Type B pancreatic cell (in vitro differentiated cells): Measurements from ENCODE around the gene ZNF462. TPM values are rescaled to one million over a fixed set of nuclear protein-coding genes. Genes with fewer than 3 reads are reported as not detected.
"Not testable (repeated sequence)": the region's sequence is repeated elsewhere in the genome, so short reads cannot be mapped to it uniquely, and the experiment has no call there.

ENCODE experiments used
- DNase-seq: peaks from one replicate; pipeline ENCODE4 v3.0.0; 2021; ENCODE audit warnings: mixed read lengths; ENCODE audit not compliant: unreplicated experiment; ENCODE audit errors: extremely low spot score
- H3K27ac Mint-ChIP-seq: 2 replicates; pipeline ENCODE4 v1.8.0; 2021; ENCODE audit warnings: mild to moderate bottlenecking, mixed read lengths
- H3K27me3 Mint-ChIP-seq: 2 replicates; pipeline ENCODE4 v1.8.0; 2021; ENCODE audit warnings: mixed read lengths
- H3K36me3 Mint-ChIP-seq: 2 replicates; pipeline ENCODE4 v1.8.0; 2021; ENCODE audit warnings: mixed read lengths
- H3K4me1 Mint-ChIP-seq: one replicate; pipeline ENCODE4 v1.8.0; 2021; ENCODE audit warnings: mixed read lengths; ENCODE audit not compliant: unreplicated experiment
- H3K4me3 Mint-ChIP-seq: 2 replicates; pipeline ENCODE4 v1.8.0; 2021; ENCODE audit warnings: mild to moderate bottlenecking, mixed read lengths
- H3K9me3 Mint-ChIP-seq: 2 replicates; pipeline ENCODE4 v1.8.0; 2021; ENCODE audit warnings: mixed read lengths
- CTCF ChIP-seq: fragments of 200-600 bp; sonication (generic); conservative IDR thresholded peaks from 2 replicates; pipeline ENCODE4 v1.5.0; 2021; ENCODE audit warnings: antibody characterized with exemption, mild to moderate bottlenecking
- total RNA-seq: library from RNA; stranded (reverse); gene quantifications from 2 replicates; pipeline ENCODE4 v1.2.1, GENCODE V29; 2021; ENCODE audit warnings: low replicate concordance

ZNF462 gene
- total RNA-seq, 1 donor from 2014 or later: 124 TPM

DNA sequence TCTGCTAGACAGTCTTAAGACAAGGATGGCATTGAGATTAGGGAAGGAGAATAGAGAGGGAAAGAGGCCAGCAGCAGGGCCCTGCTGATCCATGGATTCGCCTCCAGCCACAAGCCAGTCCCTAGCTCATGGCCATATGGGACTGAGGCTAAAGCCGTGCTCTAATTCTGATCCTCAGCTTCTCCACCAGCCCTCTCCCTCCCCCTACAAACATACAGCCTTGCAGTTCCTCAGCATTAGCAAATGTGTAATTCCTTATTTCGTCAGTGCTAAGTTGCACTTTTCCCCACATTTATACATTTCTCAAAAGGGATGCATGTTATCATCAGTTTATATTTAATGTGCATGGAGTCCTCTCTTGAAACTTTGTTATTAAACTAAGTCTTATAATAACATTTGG is 34.8 kb downstream of the ZNF462 start:
- TF ChIP-seq CTCF: no peak
- no peak for DNase-seq
- Mint-ChIP-seq H3K4me3 (no peak overlapping the region), H3K9me3 (peaks cover 7% of the 10 kb centered on the region), H3K27me3 (no peaks in the 10 kb centered on the region), H3K4me1 (peaks cover 13% of the 10 kb centered on the region), H3K36me3 (peaks cover 71% of the 10 kb centered on the region), H3K27ac (no peak overlapping the region)

- not testable (repeated sequence) for H3K4me1 Mint-ChIP-seq, DNase-seq, H3K27ac Mint-ChIP-seq, H3K4me3 Mint-ChIP-seq, H3K27me3 Mint-ChIP-seq
- H3K36me3 Mint-ChIP-seq: peaks cover 74% of the 10 kb centered on the region
- peaks cover 21% of the 10 kb centered on the region for H3K9me3 Mint-ChIP-seq
Measured at GRCh38 chr9:106900523-106900922, 37.6 kb downstream of the ZNF462 start.

DNA sequence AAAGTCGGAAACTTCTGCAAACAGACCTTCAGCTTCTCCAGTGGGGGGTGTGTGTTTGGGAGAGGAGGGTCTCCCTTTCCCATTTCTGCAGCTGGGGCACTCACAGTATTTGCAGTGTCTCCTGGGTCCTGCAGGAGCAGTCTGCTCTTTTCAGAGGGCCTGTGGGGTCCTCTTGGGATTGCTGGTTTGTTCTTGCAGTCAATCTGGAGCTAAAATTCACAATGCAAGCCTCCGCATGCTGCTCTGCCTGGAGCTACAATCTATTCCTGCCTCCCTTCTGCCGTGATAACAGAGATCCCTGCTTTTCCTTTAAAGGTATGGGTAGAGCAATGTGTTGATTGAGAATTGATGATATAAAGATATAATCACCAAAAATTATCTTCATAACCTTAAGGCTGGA is 43.2 kb downstream of the ZNF462 start:
- Mint-ChIP-seq H3K4me3 (peak overlapping the region; percentile 8), H3K36me3 (peaks cover 58% of the 10 kb centered on the region), H3K4me1 (no peaks in the 10 kb centered on the region), H3K27me3 (no peaks in the 10 kb centered on the region), H3K27ac (peak overlapping the region; percentile 55), H3K9me3 (peaks cover 15% of the 10 kb centered on the region)
- TF ChIP-seq CTCF: no peak
- no peak for DNase-seq

DNA sequence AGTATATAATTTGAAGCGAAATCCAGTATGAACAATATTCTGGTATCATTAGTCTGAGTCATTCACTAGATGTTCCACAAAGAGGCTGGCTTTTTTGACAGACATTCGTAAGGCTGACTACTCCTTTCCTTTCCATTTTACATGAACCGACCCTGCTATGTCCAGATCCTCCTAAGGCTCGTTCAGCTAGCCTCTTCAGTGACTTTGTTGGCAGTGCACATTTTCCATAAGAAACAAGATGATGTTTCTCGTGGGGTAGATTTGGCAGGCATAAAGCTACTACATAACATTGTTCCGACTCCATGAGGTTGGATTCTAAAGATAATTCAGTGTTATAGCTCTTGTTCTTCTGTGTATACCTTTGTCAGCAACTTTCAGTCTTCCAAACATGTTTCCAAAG is 49.0 kb downstream of the ZNF462 start:
- H3K4me1 Mint-ChIP-seq: peaks cover 25% of the 10 kb centered on the region
- H3K27ac Mint-ChIP-seq: no peak overlapping the region
- peaks cover 42% of the 10 kb centered on the region for H3K36me3 Mint-ChIP-seq
- no peaks in the 10 kb centered on the region for H3K27me3 Mint-ChIP-seq
- TF ChIP-seq CTCF: no peak
- H3K4me3 Mint-ChIP-seq: no peak overlapping the region
- peaks cover 7% of the 10 kb centered on the region for H3K9me3 Mint-ChIP-seq
- DNase-seq: no peak

- peaks cover 27% of the 10 kb centered on the region for H3K4me1 Mint-ChIP-seq
- DNase-seq: no peak
- H3K36me3 Mint-ChIP-seq: peaks cover 45% of the 10 kb centered on the region
- TF ChIP-seq CTCF: no peak
- H3K9me3 Mint-ChIP-seq: peaks cover 9% of the 10 kb centered on the region
- no peak overlapping the region for H3K4me3 Mint-ChIP-seq
- H3K27ac Mint-ChIP-seq: no peak overlapping the region
- no peaks in the 10 kb centered on the region for H3K27me3 Mint-ChIP-seq
Measured at GRCh38 chr9:106913276-106913675, 50.3 kb downstream of the ZNF462 start.

- H3K4me3 Mint-ChIP-seq: peak overlapping the region; percentile 40
Measured at GRCh38 chr9:106915851-106916250, 52.9 kb downstream of the ZNF462 start.

More at GRCh38 chr9:106915851-106916250, 52.9 kb downstream of the ZNF462 start:
- peaks cover 62% of the 10 kb centered on the region for H3K36me3 Mint-ChIP-seq
- H3K27me3 Mint-ChIP-seq: no peaks in the 10 kb centered on the region
- H3K4me1 Mint-ChIP-seq: peaks cover 36% of the 10 kb centered on the region
- TF ChIP-seq CTCF: no peak
- no peak for DNase-seq
- H3K9me3 Mint-ChIP-seq: peaks cover 9% of the 10 kb centered on the region
- H3K27ac Mint-ChIP-seq: peak overlapping the region; percentile 84
